Stimulated activated CD8-positive, alpha-beta memory T cell treated with anti-CD3 and anti-CD28 coated beads, Interleukin-2, amount 100 ng/mL, for 48 hours (primary cell): ENCODE results near the gene ZFPM1.
"Not testable (repeated sequence)": the region's sequence is repeated elsewhere in the genome, so short reads cannot be mapped to it uniquely, and the experiment has no call there.

Experiments used
- DNase-seq, 2 donors: peaks; one replicate each; pipeline ENCODE4 v3.0.0-alpha.2; 2020; ENCODE audit warnings: low read depth in 2 of 2

ZFPM1 gene

DNA sequence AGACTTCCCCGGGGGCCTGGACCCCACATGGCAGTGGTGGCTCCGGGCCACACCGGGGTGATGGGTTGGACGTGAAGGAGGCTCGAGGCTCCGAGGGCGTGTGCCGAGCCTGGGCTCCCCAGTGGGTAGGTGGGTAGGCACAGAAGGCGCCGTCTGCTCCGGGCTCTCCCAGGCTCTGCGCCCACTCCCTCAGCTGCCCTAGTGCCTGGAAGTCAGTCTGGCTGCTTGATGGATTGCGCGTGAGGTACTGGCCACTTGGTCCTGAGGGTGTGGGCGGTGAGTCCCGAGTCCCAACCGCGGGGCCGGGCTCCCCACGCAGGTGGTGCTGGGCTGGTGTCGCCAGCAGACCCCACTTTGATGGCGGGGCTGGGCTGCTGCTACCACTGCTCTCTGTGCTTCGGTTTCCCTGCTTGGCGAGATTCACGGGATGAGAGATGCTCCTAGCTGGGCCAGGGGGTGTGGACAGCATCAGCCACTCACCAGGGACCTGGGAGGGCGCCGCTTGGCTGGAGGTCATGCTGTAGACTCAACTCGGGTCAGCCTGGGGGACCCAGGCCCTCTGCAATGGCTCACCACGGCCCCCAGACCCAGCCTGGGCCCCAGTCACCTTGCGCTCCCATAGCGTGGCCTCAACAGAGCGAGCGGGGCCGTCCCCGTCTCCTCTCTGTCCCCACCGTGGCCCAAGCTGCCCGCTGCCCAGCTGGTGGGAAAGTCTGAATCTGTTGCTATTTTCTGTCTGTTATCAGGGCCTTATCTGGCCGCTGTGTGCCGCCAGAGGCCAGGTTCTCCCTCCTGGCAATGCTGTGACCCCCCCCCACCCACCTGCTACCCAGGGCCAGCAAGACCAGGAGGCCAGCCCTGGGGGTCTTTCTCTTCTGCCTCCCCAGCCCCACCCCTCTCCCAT is 26.1 kb downstream of the ZFPM1 start:
- DNase-seq: no peak

DNA sequence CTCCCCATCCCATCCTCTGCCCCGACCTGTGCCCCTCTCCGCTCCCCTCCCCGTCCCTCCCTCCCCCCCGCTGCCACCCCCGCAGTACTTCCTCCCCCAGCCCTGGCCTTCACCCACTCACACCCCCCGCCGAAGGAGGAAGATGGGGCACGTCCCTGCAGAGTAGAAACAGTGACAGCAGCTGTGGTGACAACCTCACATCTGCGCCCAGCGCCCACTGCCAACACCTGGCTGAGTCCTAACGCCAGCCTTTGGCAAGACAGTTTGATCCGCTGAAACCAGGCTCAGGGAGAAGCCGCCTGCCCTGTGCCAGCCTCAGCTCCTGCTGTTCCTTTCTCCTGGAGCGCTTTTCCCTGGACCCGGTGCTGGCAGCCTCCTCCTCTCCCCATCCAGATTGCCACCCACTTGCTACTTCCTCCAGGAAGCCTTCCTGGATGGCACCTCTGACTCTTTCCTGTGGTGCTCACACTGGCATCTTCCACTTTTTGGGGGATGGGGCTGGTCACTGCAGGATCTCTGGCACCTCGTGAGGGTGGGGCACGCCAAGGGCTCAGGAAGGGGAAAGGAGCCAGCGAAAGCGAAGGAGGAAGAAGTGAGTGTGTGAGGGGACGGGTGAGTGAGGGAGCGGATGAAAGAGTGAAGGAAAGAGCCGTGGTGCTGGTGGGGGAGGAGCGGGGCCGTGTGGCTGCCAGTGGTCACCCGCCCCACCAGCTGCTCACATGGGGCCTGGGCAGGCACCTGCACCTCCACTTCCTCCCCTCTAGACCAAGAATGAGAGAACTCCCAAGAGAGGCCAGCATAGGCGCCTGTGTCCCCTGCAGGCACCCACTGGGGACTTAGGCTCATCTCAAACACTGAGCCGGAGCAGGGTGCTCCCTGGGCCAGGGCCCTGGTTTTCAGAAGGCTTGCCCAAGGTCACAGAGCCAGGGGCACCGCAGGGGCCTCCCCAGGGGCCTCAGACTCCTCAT is 27.0 kb downstream of the ZFPM1 start:
- DNase-seq: no peak

DNA sequence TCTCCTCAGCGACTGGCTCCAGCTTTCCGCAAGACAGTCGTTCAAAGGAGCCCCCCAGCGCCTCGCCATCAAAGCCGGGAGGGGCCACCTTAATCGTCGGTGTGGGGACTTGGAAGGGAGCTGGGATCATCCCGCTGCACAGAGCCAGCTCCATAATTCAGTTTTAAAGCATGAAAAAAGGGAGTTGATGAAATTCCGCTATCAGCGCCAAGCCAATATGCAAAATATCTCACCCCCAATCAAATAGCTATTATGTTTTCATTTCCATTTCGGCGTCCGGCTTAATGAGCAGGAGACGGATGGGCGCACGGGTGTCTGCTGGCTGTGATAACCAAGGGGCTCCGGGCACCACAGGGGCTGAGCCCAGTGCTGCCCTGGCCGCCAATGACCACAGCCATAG is 27.7 kb downstream of the ZFPM1 start:
- no peak for DNase-seq

GRCh38 chr16:88481851-88482250 is 28.8 kb downstream of the ZFPM1 start:
- DNase-seq: no peak

GRCh38 chr16:88482630-88483391 is 29.7 kb downstream of the ZFPM1 start:
- DNase-seq: no peak

- DNase-seq: no peak
Observed at GRCh38 chr16:88483392-88483641, 30.2 kb downstream of the ZFPM1 start.

GRCh38 chr16:88484505-88485365 is 31.7 kb downstream of the ZFPM1 start:
- no peak for DNase-seq

DNA sequence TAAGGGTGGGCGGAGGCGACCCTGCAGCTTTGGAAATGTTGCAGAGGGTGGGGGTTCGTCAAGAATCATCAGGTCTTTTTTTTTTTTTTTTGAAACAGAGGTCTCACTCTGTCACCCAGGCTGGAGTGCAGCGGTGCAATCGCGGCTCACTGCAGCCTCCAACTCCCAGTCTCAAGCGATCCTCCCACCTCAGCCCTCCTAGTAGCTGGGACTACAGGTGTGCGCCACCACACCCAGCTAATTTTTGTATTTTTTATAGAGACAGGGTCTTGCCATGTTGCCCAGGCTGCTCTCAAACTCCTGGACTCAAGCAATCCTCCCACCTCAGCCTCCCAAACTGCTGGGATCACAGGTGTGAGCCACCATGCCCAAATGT is 32.3 kb downstream of the ZFPM1 start:
- DNase-seq: not testable (repeated sequence)

GRCh38 chr16:88486398-88487123 is 33.5 kb downstream of the ZFPM1 start:
- DNase-seq: no peak

GRCh38 chr16:88487124-88487432 is 34.0 kb downstream of the ZFPM1 start:
- DNase-seq: no peak

- no peak for DNase-seq
Observed at GRCh38 chr16:88487920-88488851, 35.1 kb downstream of the ZFPM1 start.

GRCh38 chr16:88489163-88489741 is 36.2 kb downstream of the ZFPM1 start:
- DNase-seq: no peak

GRCh38 chr16:88491001-88491559 is 38.0 kb downstream of the ZFPM1 start:
- DNase-seq: no peak

DNA sequence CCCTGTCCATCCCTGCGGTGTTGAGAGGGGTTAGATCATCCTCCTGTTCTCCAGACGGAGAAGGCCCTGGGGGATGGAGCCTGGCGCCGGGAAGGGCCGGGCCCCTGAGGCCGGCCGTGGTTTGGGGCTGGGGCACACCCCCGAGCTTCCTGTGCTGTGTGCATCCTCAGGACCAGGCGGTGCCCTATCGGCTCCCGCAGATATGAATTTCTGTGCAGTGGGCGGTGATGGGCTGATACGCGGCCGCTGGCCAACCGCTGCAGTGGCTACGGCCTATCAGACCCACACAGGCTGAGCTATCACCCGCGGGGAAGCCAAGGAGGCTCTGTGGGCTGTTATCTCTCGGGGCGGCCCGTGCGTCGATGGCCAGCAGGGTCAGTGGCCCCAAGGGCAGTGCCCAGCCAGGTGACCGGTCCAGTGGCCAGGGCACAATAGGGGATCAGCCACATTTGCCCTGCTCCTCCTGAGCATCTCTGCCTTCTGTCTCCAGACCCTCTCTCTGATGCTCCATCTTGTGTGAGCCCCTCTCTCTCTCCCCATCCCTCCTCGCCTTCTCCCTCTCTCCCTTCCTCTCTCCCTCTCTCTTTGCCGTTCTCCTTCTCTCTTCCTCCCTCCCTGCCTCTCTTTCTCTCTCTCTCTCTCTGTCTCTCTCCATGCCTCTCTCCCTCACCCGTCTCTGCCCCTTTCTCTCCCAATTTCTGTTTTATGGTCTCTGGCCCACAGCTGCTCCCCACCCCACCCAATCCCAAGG is 38.7 kb downstream of the ZFPM1 start:
- DNase-seq: no peak

GRCh38 chr16:88493879-88494278 is 40.8 kb downstream of the ZFPM1 start:
- DNase-seq: no peak

- no peak for DNase-seq
Observed at GRCh38 chr16:88494335-88495154, 41.5 kb downstream of the ZFPM1 start.

DNA sequence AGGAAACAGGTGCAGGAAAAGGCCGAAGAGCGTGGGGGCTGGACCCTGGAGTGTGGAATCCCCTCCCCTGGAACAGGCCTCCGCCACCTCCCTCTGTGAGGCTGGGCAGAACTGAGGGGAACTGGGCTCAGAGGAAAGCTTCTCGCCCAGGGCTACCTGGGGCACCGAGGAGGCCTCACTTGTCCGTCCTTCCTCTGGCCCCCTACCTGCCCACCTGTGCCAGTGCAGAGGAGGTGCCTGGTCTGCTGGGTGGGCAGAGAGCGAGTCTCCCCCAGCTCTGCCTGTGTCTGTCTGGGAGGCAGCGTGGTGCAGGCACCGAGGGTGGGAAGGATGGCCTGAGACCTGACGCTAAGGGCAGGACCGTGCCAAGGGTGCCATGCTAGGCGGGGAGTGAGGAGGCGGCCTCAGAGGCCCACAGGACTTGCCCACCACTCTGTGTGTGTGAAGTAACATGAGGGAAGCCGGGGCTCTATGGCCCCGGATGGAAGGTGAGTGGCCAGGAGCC is 42.2 kb downstream of the ZFPM1 start:
- no peak for DNase-seq
